Measurements from ENCODE around the gene IRGQ.
A peak's percentile ranks its signal among the peaks of the same experiment; 100 is the strongest.
"Not testable (repeated sequence)": the region's sequence is repeated elsewhere in the genome, so short reads cannot be mapped to it uniquely, and the experiment has no call there.

Gene IRGQ

DNA sequence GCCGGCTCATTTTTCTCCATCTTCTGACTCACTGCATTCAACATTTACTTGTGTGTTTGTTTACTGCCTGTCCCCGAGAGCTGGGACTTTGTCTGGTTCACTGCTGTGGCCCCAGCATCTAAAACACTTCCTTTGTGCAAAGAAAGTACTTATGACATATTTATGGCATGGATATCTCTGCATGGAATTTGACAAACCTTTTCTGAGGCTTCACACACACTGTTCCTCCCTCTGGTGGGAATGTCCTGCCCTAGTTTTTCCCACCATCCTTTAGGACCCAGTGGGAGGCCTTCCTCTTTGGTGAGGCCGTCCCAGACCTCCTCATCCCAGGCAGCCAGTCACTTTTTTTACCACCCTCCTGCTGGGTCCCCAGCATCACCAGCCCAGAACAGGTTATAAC is 14.6 kb upstream of the IRGQ start:
- TF ChIP-seq, protein P1, sequence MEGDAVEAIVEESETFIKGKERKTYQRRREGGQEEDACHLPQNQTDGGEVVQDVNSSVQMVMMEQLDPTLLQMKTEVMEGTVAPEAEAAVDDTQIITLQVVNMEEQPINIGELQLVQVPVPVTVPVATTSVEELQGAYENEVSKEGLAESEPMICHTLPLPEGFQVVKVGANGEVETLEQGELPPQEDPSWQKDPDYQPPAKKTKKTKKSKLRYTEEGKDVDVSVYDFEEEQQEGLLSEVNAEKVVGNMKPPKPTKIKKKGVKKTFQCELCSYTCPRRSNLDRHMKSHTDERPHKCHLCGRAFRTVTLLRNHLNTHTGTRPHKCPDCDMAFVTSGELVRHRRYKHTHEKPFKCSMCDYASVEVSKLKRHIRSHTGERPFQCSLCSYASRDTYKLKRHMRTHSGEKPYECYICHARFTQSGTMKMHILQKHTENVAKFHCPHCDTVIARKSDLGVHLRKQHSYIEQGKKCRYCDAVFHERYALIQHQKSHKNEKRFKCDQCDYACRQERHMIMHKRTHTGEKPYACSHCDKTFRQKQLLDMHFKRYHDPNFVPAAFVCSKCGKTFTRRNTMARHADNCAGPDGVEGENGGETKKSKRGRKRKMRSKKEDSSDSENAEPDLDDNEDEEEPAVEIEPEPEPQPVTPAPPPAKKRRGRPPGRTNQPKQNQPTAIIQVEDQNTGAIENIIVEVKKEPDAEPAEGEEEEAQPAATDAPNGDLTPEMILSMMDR (IDR thresholded peaks at IDR 0.05; ENCODE audit: low read depth, low read length), result no peak
- DNase-seq (ENCODE audit: low read depth in 2 of 2), result peak in 1 of 2 donors; percentile 18
- no peak overlapping the region for H3K4me3 ChIP-seq (replicated peaks in 1 of 2; ENCODE audit: low read depth in 2 of 2, low read length in 2 of 2)

DNA sequence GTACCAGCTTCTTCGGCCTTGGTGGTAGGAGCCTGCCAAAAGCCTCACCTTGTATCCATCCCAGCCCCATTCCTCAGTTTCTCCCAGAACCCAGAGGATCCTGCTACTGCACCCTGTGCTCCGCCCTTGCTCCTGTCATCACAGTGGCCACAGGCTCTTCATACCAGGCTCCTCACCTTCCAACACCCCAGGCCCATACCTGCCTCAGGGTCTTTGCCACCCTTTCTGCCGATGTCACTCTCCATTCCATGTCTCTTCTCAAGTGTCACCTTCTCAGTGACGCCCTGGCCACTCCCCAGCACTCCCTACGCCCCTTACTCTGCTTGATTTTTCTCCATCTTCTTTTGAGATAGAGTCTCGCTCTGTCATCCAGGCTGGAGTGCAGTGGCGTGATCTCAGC is 13.9 kb upstream of the IRGQ start:
- DNase-seq (ENCODE audit: low read depth in 2 of 2), result no peak
- TF ChIP-seq, protein P1 (IDR thresholded peaks at IDR 0.05; ENCODE audit: low read depth, low read length), result no peak
- H3K4me3 ChIP-seq (replicated peaks in 1 of 2; ENCODE audit: low read depth in 2 of 2, low read length in 2 of 2), result no peak overlapping the region

DNA sequence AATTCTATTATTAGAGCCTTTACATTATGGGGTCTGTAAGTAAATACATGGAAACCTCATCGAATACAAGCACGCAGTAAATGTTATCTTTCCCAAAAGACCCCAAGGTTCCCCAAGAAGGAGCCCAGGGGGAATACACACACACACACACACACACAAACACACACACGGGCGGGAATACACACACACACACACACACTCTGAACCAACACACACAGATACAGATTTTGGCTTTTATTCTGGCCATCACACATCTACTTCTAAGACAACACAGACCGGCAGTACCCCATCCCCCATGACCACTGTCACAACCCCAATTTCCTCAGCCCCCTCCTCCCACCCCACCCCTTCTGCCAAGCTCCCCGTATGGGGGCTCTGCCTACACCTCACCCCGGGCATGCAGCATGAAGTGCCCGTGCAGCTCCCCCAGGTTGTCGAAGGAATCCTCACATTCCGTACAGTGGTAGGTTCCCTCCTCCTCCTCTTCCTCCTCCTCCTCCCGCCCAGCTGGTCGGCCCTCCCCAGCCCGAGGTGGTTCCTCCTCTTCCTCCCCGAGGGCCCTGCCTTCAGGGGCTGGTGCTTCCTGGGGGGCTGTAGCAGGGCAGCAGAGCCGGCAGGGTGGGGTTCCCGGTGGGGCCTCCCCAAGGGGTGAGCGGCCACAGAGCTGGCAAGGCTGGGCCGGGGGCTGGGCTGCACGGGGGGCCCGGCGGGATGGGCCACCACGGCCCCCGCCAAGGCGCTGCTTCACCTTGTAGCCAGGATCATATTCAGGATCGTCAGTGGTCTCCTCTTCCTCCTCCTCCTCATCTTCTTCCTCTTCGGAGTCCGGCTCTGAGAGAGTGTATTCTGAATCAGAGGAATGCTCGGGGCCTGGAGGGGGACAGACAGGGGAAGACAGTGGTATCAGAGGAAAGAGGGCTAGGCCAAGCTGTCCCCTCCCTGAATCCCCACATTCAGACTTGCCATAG is 11.6 kb upstream of the IRGQ start:
- DNase-seq (ENCODE audit: low read depth in 2 of 2), result no peak
- H3K4me3 ChIP-seq (replicated peaks in 1 of 2; ENCODE audit: low read depth in 2 of 2, low read length in 2 of 2), result no peak overlapping the region
- TF ChIP-seq, protein P1 (IDR thresholded peaks at IDR 0.05; ENCODE audit: low read depth, low read length), result no peak

DNA sequence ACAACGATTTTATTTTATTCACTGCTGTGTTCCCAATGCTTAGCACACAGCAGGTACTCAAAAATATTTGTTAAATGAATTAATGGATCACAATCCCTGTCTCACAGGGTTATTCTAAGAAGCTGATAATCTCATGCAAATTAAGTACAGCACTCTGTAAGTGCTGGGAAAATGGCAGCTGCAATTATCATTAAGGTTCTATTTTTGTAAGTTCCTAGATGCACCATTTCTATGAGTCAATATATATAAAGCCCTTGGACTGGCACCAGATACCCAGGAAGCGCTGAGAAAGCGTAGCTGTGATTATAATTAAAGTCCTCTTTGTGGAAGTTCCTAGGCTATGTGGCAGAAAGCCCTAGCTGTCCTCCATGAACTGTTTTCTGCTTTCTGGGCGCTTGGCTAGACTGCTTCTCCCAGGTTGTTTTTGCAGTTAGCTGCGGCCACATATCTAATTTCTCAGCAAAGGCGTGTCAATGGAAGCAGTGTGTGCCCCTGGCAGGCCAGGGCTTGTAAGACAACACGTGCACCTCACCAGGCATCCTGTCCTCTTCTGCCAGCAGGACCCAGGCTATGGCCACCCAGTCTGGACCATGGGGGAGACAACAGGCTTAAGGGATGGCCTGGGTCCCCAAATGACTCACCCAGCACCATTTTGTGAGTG is 10.8 kb upstream of the IRGQ start:
- TF ChIP-seq, protein P1 (IDR thresholded peaks at IDR 0.05; ENCODE audit: low read depth, low read length), result no peak
- DNase-seq (ENCODE audit: low read depth in 2 of 2), result no peak
- H3K4me3 ChIP-seq (replicated peaks in 1 of 2; ENCODE audit: low read depth in 2 of 2, low read length in 2 of 2), result no peak overlapping the region

DNA sequence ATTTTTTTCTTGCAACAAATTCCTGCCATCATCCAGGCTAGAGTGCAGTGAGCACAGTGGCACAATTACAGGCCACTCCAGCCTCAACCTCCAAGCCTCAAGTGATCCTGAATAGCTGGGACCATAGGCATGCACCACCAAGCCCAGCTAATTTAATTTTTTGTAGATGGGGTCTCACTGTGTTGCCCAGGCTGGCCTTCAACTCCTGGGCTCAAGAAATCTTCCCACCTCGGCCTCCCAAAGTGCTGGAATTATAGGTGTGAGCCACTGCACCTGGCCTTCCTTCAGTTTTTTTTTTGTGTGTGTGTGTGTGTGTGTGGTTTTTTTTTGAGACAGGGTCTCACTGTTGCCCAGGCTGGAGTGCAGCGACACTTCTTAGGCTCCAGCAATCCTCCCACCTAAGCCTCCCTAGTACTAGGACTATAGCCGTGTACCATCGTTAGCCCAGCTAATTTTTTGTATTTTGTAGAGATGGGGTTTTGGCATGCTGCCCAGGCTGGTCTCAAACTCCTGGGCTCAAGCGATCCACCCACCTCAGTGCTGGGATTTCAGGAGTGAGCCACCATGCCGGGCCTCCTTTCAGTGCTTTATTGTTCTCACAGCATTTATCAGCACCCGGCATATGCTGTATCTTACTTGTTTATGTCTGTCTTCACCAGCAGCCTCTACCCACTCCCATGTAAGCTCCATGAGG is 10.1 kb upstream of the IRGQ start:
- no peak for DNase-seq (ENCODE audit: low read depth in 2 of 2)
- TF ChIP-seq, protein P1 (IDR thresholded peaks at IDR 0.05; ENCODE audit: low read depth, low read length), result no peak
- H3K4me3 ChIP-seq (replicated peaks in 1 of 2; ENCODE audit: low read depth in 2 of 2, low read length in 2 of 2), result no peak overlapping the region

DNA sequence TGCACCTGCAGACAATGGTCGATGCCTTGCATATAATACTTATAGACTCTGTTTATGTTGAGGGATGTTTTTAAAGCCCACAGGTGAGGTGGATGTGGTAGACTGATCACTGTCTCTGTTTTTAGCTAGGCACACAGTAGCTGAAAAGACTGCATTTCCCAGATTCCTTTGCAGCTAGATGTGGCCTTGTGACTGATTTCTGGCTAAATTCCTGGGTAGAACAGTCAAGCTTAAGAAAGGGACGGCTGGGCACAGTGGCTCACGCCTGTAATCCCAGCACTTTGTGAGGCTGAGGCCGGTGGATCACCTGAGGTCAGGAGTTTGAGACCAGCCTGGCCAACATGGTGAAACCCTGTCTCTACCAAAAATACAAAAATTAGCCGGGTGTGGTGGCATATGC is 4.4 kb upstream of the IRGQ start:
- not testable (repeated sequence) for H3K4me3 ChIP-seq (replicated peaks in 1 of 2; ENCODE audit: low read depth in 2 of 2, low read length in 2 of 2); DNase-seq (ENCODE audit: low read depth in 2 of 2)
